ENCODE results near the gene OGFR.
A peak's percentile ranks its signal among the peaks of the same experiment; 100 is the strongest.

Gene OGFR

GRCh38 chr20:62860924-62861691, 56.5 kb downstream of the OGFR start:
- DNase-seq (ENCODE audit: low read depth in 2 of 2): peak in 1 of 2 donors; percentile 16

DNA sequence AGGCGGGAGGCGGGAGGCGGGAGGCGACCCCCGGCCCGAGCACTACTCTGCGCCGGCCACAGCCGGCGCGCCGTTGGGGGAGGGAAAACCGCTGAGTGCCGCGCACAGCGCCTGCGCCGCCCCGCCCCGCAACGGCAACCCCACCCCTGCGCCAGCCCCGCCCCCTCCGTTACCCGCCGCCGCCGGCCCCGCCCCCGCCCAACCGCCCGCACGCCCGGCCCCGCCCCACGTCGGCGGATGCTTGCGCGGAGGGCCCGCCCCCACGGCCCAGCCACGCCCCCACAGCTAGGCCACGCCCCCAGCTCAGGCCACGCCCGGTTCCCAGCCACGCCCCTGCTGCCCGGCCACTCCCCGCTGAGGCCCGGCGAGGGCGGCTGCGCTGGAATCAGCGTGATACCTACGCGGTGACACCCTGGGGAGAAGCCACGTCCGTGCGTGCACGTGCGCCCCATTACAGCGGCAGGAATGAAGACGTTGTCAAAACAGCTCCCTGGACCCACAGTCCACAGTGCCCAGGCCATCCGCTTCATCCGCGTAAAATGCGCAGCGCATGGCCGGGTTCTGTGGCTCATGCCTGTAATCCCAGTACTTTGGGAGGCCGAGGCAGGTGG, 57.2 kb downstream of the OGFR start, which contains the start of gene TCFL5:
TCFL5 (minus strand) TSS at position 97 of the 611 bp plus-strand sequence. CDS start 152 bp downstream, outside the sequence.
- peak; percentile 90 to 93 for DNase-seq (ENCODE audit: low read depth in 2 of 2)
